22Rv1 (cell line): ENCODE data around the gene CAMSAP2.

Experiments used
- H3K27ac ChIP-seq: fragments of 450-650 bp; 2 replicates; pipeline ENCODE4 v1.5.1; 2017
- ZFX ChIP-seq: fragments of 450-650 bp; IDR thresholded peaks from 2 replicates; pipeline ENCODE4 v1.6.1; 2017; ENCODE audit warnings: antibody characterized with exemption, borderline replicate concordance
- TF ChIP-seq, protein P1 (sequence below): fragments of 450-650 bp; IDR thresholded peaks from 2 replicates; pipeline ENCODE4 v1.5.1; 2017; ENCODE audit warnings: mild to moderate bottlenecking

CAMSAP2 gene

DNA sequence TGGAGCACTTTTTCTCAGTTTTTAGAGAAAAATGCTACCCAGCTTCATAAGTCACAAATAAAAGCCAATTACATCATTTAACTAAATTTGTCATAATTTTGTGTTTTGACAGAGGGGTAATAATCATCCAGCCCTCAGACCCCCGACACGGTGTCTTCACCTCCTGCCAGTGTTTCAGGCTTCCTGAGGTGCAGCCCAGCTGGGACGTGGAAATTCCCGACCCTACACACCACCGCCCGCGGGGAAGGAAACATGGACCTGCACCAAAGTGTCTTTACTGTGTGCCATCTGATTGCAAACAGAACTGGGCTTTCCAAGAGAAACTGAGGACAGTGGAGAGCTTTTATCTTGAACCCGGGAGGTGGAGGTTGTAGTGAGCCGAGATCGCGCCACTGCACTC is 148.3 kb downstream of the CAMSAP2 start:
- no peak overlapping the region for H3K27ac ChIP-seq

DNA sequence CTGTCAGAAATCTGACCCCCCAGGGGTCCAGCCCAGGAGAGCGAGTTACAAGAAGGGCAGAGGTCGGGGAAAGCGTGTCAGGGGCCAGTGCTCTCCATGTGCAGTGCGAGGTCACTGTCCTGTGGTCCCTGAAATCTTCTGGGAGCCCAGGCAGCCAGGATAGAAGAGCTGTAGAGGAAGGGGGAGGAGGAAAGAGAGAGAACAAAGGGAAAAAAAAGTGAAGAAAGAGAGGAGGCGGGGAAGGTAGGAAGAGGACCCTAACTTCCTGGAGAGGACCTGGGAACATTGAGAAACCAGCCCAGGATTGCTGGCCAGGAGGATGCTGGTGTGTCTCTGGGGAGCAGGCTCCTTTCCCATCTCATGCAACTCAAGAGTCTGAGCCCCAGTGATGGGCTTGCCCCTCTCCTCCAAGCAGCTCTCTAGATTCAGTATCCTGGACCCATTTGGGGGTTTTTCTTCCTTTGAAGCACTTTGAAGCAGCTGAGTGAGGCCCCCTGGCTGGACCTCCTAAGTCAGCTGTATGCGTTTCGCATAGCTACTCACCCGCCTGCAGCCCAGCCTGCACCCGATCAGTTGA is 149.2 kb downstream of the CAMSAP2 start:
- TF ChIP-seq, protein P1, sequence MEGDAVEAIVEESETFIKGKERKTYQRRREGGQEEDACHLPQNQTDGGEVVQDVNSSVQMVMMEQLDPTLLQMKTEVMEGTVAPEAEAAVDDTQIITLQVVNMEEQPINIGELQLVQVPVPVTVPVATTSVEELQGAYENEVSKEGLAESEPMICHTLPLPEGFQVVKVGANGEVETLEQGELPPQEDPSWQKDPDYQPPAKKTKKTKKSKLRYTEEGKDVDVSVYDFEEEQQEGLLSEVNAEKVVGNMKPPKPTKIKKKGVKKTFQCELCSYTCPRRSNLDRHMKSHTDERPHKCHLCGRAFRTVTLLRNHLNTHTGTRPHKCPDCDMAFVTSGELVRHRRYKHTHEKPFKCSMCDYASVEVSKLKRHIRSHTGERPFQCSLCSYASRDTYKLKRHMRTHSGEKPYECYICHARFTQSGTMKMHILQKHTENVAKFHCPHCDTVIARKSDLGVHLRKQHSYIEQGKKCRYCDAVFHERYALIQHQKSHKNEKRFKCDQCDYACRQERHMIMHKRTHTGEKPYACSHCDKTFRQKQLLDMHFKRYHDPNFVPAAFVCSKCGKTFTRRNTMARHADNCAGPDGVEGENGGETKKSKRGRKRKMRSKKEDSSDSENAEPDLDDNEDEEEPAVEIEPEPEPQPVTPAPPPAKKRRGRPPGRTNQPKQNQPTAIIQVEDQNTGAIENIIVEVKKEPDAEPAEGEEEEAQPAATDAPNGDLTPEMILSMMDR, result no peak
- no peak for TF ChIP-seq ZFX
- no peak overlapping the region for H3K27ac ChIP-seq

More for the DNA sequence above, 148.3 kb downstream of the CAMSAP2 start:
- TF ChIP-seq, protein P1, result no peak
- no peak for TF ChIP-seq ZFX

DNA sequence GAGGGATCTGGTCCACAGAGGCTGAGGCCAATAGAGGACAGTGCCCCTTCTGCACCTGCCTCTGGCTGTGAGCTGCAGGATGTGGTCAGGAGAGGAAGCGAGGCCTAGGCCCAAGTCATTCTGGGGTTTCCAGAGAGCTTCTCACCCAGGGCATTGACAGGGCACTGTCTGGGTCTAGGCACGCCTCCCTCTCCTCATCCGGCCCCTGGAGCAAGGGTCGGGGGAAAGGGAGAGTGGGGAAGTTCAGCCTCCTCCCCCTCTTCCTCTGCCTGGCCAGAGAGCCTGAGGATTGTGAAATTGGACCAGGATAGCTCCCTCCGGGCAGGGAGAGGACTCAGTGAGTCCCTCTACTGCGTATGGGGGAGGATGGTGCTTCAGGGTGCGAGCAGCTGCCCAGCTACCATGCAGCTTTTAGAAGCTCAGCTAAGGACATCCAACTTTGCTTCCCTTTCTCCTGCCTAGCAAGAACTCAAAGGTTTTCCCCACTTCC is 149.7 kb downstream of the CAMSAP2 start:
- no peak overlapping the region for H3K27ac ChIP-seq
- no peak for TF ChIP-seq ZFX
- TF ChIP-seq, protein P1, result no peak

DNA sequence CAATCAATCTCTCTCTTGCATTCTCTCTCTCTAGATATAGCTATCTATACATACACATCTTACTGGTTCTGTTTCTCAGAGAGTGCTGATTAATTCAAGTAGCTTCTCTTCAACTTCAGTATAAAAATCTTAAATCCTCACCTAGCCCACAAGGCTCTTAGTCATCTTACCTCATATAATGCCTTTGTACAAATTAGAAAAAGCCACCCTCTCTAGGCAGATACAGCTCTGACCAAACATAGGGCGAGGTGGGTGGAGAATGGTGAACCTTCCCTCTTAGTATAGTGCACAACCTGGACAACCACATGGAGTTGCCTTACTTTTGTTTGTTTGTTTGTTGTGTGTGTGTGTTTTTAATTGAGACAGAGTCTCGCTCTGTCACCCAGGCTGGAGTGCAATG is 150.9 kb downstream of the CAMSAP2 start:
- H3K27ac ChIP-seq, result no peak overlapping the region
- TF ChIP-seq, protein P1, result no peak
- TF ChIP-seq ZFX, result no peak

DNA sequence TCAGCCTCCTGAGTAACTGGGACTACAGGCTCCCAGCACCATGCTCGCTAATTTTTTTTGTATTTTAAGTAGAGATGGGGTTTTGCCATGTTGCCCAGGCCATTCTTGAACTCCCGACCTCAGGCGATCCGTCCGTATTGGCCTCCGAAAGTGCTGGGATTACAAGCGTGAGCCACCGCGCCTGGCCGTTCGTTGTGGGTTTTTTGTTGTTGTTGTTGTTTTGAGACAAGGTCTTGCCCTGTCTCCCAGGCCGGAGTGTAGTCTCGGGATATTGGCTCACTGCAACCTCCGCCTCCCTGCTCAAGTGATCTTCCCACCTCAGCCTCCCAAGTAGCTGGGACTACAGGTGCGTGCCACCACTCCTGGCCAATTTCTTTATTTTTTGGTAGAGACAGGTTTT is 151.3 kb downstream of the CAMSAP2 start:
- H3K27ac ChIP-seq, result peak overlapping the region; percentile 77; the same call in 1 of the 2 replicates
- TF ChIP-seq, protein P1, result no peak
- no peak for TF ChIP-seq ZFX

DNA sequence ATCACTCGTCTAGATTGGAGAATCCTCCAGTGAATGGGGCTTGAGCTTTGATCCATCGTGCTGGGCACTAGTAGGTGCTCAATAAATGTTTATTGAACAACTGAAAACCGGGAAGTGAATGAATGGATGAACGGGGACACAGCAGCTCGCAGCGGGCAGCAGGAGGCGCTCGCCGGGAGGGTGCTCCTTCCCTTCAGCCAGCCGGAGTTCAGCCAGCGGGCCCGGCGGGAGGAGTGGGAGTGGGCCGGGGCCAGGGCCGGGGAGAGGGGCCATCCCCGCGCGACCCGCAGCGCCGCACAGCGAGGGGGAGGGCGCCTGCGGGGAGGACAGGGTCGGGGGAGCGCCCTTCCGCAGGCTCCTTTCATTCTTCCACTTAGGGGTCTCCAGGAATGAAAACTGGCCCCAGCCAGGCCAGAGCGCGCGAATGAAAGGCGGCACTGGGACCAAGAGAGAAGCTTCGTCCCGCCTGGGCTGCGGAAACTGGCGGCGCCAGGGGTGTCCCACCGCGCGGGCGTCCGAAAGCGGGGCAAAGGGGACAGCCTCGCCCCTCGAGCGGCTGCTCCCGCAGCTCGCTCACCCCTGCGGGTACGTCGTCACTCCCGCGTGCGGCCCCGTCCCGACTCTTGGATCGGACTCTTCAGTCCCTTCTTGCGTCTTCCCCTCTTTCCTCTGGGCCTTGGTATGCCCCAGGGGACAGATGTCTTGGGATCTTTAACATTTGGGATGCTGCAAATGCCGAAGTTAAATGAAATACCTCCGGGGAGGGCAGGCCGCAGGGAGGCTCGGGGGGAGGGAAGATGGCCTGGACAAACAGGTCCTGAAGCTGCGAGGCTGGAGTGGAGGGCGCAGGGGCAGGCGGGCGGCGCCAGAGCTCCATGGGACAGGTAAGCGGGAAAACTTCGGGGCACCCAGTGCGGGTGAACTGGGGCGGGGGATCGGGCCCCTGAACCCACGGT is 152.4 kb downstream of the CAMSAP2 start:
- TF ChIP-seq, protein P1, result peak; percentile 89
- no peak for TF ChIP-seq ZFX

DNA sequence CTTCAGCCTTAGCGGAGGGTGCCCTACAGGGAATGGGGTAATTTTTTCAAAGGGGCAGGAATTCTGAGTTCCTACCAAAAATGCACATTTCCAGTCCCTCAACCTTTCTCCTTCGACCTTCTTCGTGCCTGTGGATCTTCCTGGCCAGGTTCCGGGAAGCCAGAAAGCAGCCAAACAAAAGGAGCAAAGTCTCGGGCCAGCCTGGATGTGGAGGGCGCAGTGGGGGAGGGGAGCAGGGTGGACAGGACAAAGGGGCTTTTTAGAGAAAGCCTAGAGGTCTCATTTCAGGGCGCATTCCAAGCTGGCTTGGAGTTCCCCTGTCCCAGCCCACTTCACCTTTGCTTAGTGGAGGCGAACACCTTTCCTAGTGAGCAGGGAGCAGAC is 153.1 kb downstream of the CAMSAP2 start:
- TF ChIP-seq, protein P1, result no peak
- no peak for TF ChIP-seq ZFX
- peak overlapping the region; percentile 77 for H3K27ac ChIP-seq

More for the DNA sequence above, 152.4 kb downstream of the CAMSAP2 start:
- peak overlapping the region; percentile 77 for H3K27ac ChIP-seq
